DOHH2 (cell line): Measurements from ENCODE around the gene NSD2.

Experiments used
- EZH2phosphoT487 ChIP-seq: fragments of 200-600 bp; sonication (generic); IDR thresholded peaks from 2 replicates; pipeline ENCODE4 v1.6.1; 2017; ENCODE audit warnings: borderline replicate concordance, mild to moderate bottlenecking, antibody characterized with exemption, low read length, moderate library complexity, mixed read lengths
- TF ChIP-seq, protein P1 (sequence below): fragments of 200-600 bp; sonication (generic); IDR thresholded peaks from one replicate; pipeline ENCODE4 v1.5.1; 2014; ENCODE audit warnings: antibody characterized with exemption, mild to moderate bottlenecking, low read depth, low read length; ENCODE audit not compliant: poor library complexity, severe bottlenecking

GRCh38 chr4:1988327-1988724 is 117.1 kb downstream of the NSD2 start:
- TF ChIP-seq, protein P1, sequence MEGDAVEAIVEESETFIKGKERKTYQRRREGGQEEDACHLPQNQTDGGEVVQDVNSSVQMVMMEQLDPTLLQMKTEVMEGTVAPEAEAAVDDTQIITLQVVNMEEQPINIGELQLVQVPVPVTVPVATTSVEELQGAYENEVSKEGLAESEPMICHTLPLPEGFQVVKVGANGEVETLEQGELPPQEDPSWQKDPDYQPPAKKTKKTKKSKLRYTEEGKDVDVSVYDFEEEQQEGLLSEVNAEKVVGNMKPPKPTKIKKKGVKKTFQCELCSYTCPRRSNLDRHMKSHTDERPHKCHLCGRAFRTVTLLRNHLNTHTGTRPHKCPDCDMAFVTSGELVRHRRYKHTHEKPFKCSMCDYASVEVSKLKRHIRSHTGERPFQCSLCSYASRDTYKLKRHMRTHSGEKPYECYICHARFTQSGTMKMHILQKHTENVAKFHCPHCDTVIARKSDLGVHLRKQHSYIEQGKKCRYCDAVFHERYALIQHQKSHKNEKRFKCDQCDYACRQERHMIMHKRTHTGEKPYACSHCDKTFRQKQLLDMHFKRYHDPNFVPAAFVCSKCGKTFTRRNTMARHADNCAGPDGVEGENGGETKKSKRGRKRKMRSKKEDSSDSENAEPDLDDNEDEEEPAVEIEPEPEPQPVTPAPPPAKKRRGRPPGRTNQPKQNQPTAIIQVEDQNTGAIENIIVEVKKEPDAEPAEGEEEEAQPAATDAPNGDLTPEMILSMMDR = no peak
- no peak for TF ChIP-seq EZH2phosphoT487
